Upper lobe of left lung (tissue), 4 donors: ENCODE results near the gene ATP9A.

Experiments used
- POLR2A ChIP-seq, 4 donors: fragments of 450-650 bp; IDR thresholded peaks; one replicate each; pipeline ENCODE4 v1.5.1; 2016 to 2017; ENCODE audit warnings: antibody characterized with exemption in 4 of 4, mild to moderate bottlenecking in 2 of 4
- POLR2AphosphoS5 ChIP-seq, 2 donors: sonication (generic); formaldehyde crosslinking; IDR thresholded peaks; one replicate each; pipeline ENCODE4 v1.5.1; 2017; ENCODE audit warnings: antibody characterized with exemption in 2 of 2
- TF ChIP-seq, protein P1 (sequence below), 6 experiments: fragments of 450-650 bp in 4 of 6; fragments of 200-600 bp in 2 of 6; sonication (generic) in 2 of 6; IDR thresholded peaks; one replicate each; pipeline ENCODE4 v1.5.1; 2016 to 2019; ENCODE audit warnings: antibody characterized with exemption in 6 of 6

DNA sequence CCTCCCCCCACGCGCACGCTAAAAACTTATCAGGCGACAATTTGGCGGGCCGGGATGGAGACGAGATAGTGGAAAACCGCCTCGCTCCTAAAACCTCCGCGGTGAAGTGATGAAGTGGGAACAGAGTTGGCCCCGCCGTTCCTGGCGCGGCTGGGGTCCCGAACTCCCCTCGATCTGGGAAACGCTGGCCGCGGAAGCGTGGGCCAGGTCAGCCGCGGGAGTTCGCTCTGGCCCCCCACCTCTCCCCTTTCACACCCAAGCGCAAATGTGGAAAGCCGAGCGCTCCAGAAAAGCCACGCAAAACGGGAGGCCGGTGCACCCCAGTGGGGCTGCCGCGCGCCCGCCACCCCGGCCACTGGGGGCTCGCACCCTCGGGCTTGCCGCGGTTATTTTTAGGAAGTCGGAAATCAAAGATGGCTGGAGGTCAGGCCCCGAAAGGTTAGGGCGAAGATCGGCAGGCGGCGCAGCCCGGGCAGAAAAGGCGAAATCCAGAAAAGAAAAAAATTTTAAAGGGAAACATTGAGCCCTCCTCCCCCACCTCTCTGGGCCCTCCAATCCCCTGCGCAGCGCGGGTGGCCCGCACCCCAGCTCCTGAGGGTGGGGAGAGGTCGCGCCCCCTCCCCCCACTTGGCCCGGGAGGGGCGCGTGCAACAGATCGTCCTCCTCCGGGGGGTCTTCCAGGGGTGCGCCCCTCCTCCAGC lies 33.1 kb upstream of the ATP9A start:
- TF ChIP-seq, protein P1, sequence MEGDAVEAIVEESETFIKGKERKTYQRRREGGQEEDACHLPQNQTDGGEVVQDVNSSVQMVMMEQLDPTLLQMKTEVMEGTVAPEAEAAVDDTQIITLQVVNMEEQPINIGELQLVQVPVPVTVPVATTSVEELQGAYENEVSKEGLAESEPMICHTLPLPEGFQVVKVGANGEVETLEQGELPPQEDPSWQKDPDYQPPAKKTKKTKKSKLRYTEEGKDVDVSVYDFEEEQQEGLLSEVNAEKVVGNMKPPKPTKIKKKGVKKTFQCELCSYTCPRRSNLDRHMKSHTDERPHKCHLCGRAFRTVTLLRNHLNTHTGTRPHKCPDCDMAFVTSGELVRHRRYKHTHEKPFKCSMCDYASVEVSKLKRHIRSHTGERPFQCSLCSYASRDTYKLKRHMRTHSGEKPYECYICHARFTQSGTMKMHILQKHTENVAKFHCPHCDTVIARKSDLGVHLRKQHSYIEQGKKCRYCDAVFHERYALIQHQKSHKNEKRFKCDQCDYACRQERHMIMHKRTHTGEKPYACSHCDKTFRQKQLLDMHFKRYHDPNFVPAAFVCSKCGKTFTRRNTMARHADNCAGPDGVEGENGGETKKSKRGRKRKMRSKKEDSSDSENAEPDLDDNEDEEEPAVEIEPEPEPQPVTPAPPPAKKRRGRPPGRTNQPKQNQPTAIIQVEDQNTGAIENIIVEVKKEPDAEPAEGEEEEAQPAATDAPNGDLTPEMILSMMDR (IDR thresholded peaks at IDR 0.05) = no peak
- TF ChIP-seq POLR2AphosphoS5 (IDR thresholded peaks at IDR 0.05) (no peak), POLR2A (IDR thresholded peaks at IDR 0.05) (no peak)
